Bronchial epithelial cell (primary cell): ENCODE data around the gene TESK2. TPM values are rescaled to one million over a fixed set of nuclear protein-coding genes. Genes with fewer than 3 reads are reported as not detected.

Experiments used
- DNase-seq: peaks from one replicate; pipeline ENCODE4 v3.0.0-alpha.2; 2010; ENCODE audit warnings: low read depth
- FAIRE-seq: peaks from 2 replicates; lab custom pipeline; 2011; peaks lifted over from hg19 to GRCh38; lab: Jason Lieb, UNC
- H3K27me3 ChIP-seq: 2 replicates; pipeline ENCODE4 v1.5.1; 2011; ENCODE audit warnings: low read length; ENCODE audit not compliant: control insufficient read depth, insufficient read depth
- H3K36me3 ChIP-seq: 2 replicates; pipeline ENCODE4 v1.5.1; 2011; ENCODE audit warnings: low read length; ENCODE audit not compliant: control insufficient read depth, insufficient read depth
- H3K4me3 ChIP-seq: 2 replicates; pipeline ENCODE4 v1.5.1; 2011; ENCODE audit warnings: mild to moderate bottlenecking, low read depth, low read length, control low read depth
- CTCF ChIP-seq: IDR thresholded peaks from 2 replicates; pipeline ENCODE4 v1.5.1; 2011; ENCODE audit warnings: mild to moderate bottlenecking, moderate library complexity, low read length, control low read depth, inconsistent platforms; ENCODE audit not compliant: insufficient read depth, severe bottlenecking
- total RNA-seq: library from RNA; depleted of rRNA; stranded (reverse); fragments of >200 nt; gene quantifications from 2 replicates; pipeline ENCODE4 v1.2.1, GENCODE V29; 2014

The TESK2 gene
- total RNA-seq, 1 donor from 2014 or later, result 1.6 TPM

- no peak for TF ChIP-seq CTCF
- FAIRE-seq, result no peak
- Histone ChIP-seq H3K36me3 (no peaks in the 10 kb centered on the region), H3K4me3 (no peak overlapping the region), H3K27me3 (no peaks in the 10 kb centered on the region)
- DNase-seq, result no peak
Observed at GRCh38 chr1:45456531-45456930, 34.4 kb downstream of the TESK2 start.

GRCh38 chr1:45455162-45455561, 35.8 kb downstream of the TESK2 start:
- no peak for TF ChIP-seq CTCF
- no peaks in the 10 kb centered on the region for H3K36me3 ChIP-seq
- H3K4me3 ChIP-seq, result no peak overlapping the region
- no peak for DNase-seq
- no peak for FAIRE-seq
- H3K27me3 ChIP-seq, result no peaks in the 10 kb centered on the region

GRCh38 chr1:45454464-45454863, 36.5 kb downstream of the TESK2 start:
- no peak for TF ChIP-seq CTCF
- DNase-seq (no peak), FAIRE-seq (no peak)

GRCh38 chr1:45452503-45452902, 38.5 kb downstream of the TESK2 start:
- Histone ChIP-seq H3K4me3 (no peak overlapping the region), H3K36me3 (no peaks in the 10 kb centered on the region), H3K27me3 (no peaks in the 10 kb centered on the region)
- no peak for DNase-seq
- FAIRE-seq, result no peak
- no peak for TF ChIP-seq CTCF

More at GRCh38 chr1:45454464-45454863, 36.5 kb downstream of the TESK2 start:
- no peaks in the 10 kb centered on the region for H3K36me3 ChIP-seq
- no peak overlapping the region for H3K4me3 ChIP-seq
- H3K27me3 ChIP-seq, result no peaks in the 10 kb centered on the region

- DNase-seq, result no peak
- FAIRE-seq, result no peak
- Histone ChIP-seq H3K27me3 (no peaks in the 10 kb centered on the region), H3K36me3 (no peaks in the 10 kb centered on the region), H3K4me3 (no peak overlapping the region)
- no peak for TF ChIP-seq CTCF
Observed at GRCh38 chr1:45448357-45448756, 42.6 kb downstream of the TESK2 start.

- no peak for TF ChIP-seq CTCF
- no peak overlapping the region for H3K4me3 ChIP-seq
- H3K27me3 ChIP-seq, result no peaks in the 10 kb centered on the region
- DNase-seq (no peak), FAIRE-seq (no peak)
- no peaks in the 10 kb centered on the region for H3K36me3 ChIP-seq
Observed at GRCh38 chr1:45446950-45447672, 43.9 kb downstream of the TESK2 start.
